Activated CD4-positive, alpha-beta T cell treated with anti-CD3 and anti-CD28 coated beads, Interleukin-2, amount 10 ng/mL, durations not matched to agents 7 days and 5 days (primary cell): Measurements from ENCODE around the gene CLEC18C. TPM values are rescaled to one million over a fixed set of nuclear protein-coding genes. Genes with fewer than 3 reads are reported as not detected.
"Not testable (repeated sequence)": the region's sequence is repeated elsewhere in the genome, so short reads cannot be mapped to it uniquely, and the experiment has no call there.

Experiments
- CTCF ChIA-PET: fragments of 350-600 bp; sonication (Branson Sonifier 250); formaldehyde crosslinking; loops from one replicate; lab custom pipeline; 2021; ENCODE audit warnings: antibody characterized with exemption; lab: Charles Lee
- POLR2A ChIA-PET: fragments of 350-600 bp; sonication (Branson Sonifier 250); formaldehyde crosslinking; loops from one replicate; lab custom pipeline; 2021; ENCODE audit warnings: antibody characterized with exemption; lab: Charles Lee
- DNase-seq: peaks from one replicate; pipeline ENCODE4 v3.0.0-alpha.2; 2020
- H3K27ac Mint-ChIP-seq: one replicate; pipeline ENCODE4 v1.8.0; 2021; ENCODE audit warnings: mild to moderate bottlenecking, moderate library complexity, mixed read lengths
- H3K27me3 Mint-ChIP-seq: one replicate; pipeline ENCODE4 v1.8.0; 2021; ENCODE audit warnings: mixed read lengths
- H3K36me3 Mint-ChIP-seq: one replicate; pipeline ENCODE4 v1.8.0; 2021; ENCODE audit warnings: low read depth, mixed read lengths
- H3K4me1 Mint-ChIP-seq: one replicate; pipeline ENCODE4 v1.8.0; 2021; ENCODE audit warnings: mixed read lengths
- H3K4me3 Mint-ChIP-seq: one replicate; pipeline ENCODE4 v1.8.0; 2021; ENCODE audit warnings: mild to moderate bottlenecking, moderate library complexity, mixed read lengths
- H3K9me3 Mint-ChIP-seq: one replicate; pipeline ENCODE4 v1.8.0; 2021; ENCODE audit warnings: mixed read lengths
- total RNA-seq, 2 experiments: library from RNA; stranded (reverse); gene quantifications; one replicate each; pipeline ENCODE4 v1.2.3, GENCODE V29; 2021

CLEC18C gene
- total RNA-seq, 2 experiments from 2014 or later: 0.40 to 0.64 TPM

- Mint-ChIP-seq H3K27me3 (no peaks in the 10 kb centered on the region), H3K36me3 (peaks cover 53% of the 10 kb centered on the region), H3K9me3 (no peaks in the 10 kb centered on the region), H3K4me3 (no peak overlapping the region), H3K4me1 (peaks cover 9% of the 10 kb centered on the region), H3K27ac (no peak overlapping the region)
- ChIA-PET POLR2A (no interaction called here), CTCF (interaction anchor here (1.2 to 1.7 kb wide), 2 partner anchors 10 to 100 kb away, joined by 5 to 8 read pairs; partner anchors contain the start of gene EXOSC6)
- no peak for DNase-seq
These were observed 21.6 kb upstream of the CLEC18C start for GRCh38 chr16:70151941-70152509.

DNA sequence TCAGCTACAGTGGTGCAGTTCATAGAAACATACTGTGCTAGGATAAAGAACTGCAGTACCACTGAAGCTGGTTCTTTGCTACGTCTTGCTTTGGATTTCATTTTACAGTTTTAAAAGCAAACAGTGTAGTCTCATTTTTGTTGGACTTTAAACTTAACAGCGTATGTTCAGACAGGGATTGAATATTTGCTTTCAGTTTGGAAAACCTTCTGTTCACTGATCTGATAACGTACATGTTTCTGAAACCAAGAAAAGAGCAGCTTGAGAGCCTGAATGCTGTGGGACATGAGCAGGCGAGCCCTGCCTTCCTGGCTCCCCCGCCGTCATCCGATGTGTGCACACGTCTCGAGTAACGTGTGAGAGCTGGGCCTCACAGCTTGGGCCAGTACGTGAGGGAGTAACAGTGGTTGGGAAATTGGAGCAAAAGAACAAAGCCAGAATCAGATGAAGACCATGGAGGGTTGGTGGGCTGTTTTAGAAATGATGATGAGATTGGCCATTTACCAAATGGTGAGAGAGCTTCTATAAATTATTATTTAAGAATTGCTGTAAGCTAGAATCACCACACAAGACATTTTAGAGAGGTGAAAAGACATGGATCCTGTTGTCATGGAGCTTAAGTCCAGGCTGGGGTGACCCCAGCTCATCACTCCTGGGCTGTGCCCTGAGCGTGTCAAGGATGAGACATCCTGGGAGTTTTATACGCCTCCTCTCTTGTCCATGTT, 20.8 kb upstream of the CLEC18C start:
- Mint-ChIP-seq H3K27ac (no peak overlapping the region), H3K36me3 (peaks cover 60% of the 10 kb centered on the region), H3K9me3 (no peaks in the 10 kb centered on the region), H3K27me3 (no peaks in the 10 kb centered on the region), H3K4me1 (peaks cover 9% of the 10 kb centered on the region), H3K4me3 (no peak overlapping the region)
- ChIA-PET POLR2A (no interaction called here), CTCF (interaction anchor here (0.6 to 1.7 kb wide), 3 partner anchors 9 to 353 kb away, joined by 3 to 8 read pairs (median 5); partner anchors contain the start of gene EXOSC6)
- no peak for DNase-seq

GRCh38 chr16:70154736-70155135, 18.9 kb upstream of the CLEC18C start:
- CTCF ChIA-PET, DNase-seq: not testable (repeated sequence)

GRCh38 chr16:70156207-70156978, 17.2 kb upstream of the CLEC18C start:
- ChIA-PET CTCF (no interaction called here), POLR2A (no interaction called here)
- no peaks in the 10 kb centered on the region for H3K9me3 Mint-ChIP-seq
- no peak overlapping the region for H3K4me3 Mint-ChIP-seq
- H3K36me3 Mint-ChIP-seq: peaks cover 38% of the 10 kb centered on the region
- H3K27ac Mint-ChIP-seq: no peak overlapping the region
- H3K27me3 Mint-ChIP-seq: no peaks in the 10 kb centered on the region
- peaks cover 6% of the 10 kb centered on the region for H3K4me1 Mint-ChIP-seq
- DNase-seq: no peak

More at GRCh38 chr16:70154736-70155135, 18.9 kb upstream of the CLEC18C start:
- H3K27ac Mint-ChIP-seq, POLR2A ChIA-PET, H3K4me3 Mint-ChIP-seq, H3K9me3 Mint-ChIP-seq, H3K27me3 Mint-ChIP-seq, H3K4me1 Mint-ChIP-seq: not testable (repeated sequence)
- H3K36me3 Mint-ChIP-seq: peaks cover 49% of the 10 kb centered on the region

GRCh38 chr16:70157105-70157476, 16.5 kb upstream of the CLEC18C start:
- POLR2A ChIA-PET: no interaction called here
- CTCF ChIA-PET: no interaction called here
- Mint-ChIP-seq H3K9me3 (no peaks in the 10 kb centered on the region), H3K4me1 (no peaks in the 10 kb centered on the region), H3K27me3 (no peaks in the 10 kb centered on the region), H3K27ac (no peak overlapping the region), H3K4me3 (no peak overlapping the region), H3K36me3 (peaks cover 32% of the 10 kb centered on the region)
- DNase-seq: no peak

DNA sequence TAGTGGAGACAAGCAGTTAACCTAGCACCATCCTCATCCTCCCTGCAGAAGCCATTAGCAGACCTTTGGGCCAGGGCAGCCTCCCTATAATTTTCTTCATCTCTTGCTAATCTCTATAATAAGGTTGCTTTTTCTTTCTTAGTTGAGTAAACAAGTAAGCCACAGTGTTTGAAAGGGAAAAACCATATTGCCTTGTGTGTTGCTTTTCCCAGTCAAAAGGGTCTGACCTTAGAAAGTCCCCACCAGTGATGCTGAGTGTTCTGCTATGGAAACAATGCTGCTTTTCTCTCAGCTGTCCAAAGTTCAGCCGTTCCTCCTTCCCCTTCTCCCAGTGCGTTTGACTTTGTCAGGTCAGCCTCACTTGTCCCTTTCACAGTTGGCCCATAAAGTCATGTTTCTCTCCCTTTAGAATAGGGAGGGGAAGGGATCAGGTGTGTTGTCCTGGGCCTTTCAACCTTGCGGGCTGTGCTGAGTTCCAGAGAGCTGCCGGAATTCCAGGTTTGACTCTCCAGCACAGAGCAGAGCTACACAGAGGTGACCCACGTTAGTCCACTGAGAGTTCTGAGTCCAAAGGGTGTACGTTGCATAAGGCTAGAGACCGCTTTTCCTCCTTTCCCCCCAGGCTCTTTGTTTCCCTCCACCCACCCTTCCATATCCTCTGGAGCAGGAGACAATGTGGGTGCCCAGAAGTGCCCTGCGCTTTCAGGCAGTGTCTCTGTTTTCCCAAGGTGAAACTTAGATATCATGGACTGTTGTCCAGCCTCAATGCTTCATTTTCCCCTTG, 15.9 kb upstream of the CLEC18C start:
- no peaks in the 10 kb centered on the region for H3K27me3 Mint-ChIP-seq
- no peak for DNase-seq
- no peaks in the 10 kb centered on the region for H3K9me3 Mint-ChIP-seq
- POLR2A ChIA-PET: no interaction called here
- CTCF ChIA-PET: no interaction called here
- no peak overlapping the region for H3K27ac Mint-ChIP-seq
- no peaks in the 10 kb centered on the region for H3K4me1 Mint-ChIP-seq
- no peak overlapping the region for H3K4me3 Mint-ChIP-seq
- H3K36me3 Mint-ChIP-seq: peaks cover 27% of the 10 kb centered on the region

- CTCF ChIA-PET: interaction anchor here (1.0 kb wide), 1 partner anchor 8 kb away, joined by 3 read pairs; no protein-coding TSS in a partner anchor
- no peak for DNase-seq
- Mint-ChIP-seq H3K9me3 (no peaks in the 10 kb centered on the region), H3K27ac (no peak overlapping the region), H3K4me3 (no peak overlapping the region), H3K36me3 (peaks cover 23% of the 10 kb centered on the region), H3K27me3 (no peaks in the 10 kb centered on the region), H3K4me1 (no peaks in the 10 kb centered on the region)
- POLR2A ChIA-PET: no interaction called here
These were observed 15.2 kb upstream of the CLEC18C start for GRCh38 chr16:70158261-70158939.

GRCh38 chr16:70159355-70160348, 13.9 kb upstream of the CLEC18C start:
- POLR2A ChIA-PET: no interaction called here
- DNase-seq: no peak
- H3K4me1 Mint-ChIP-seq: peaks cover 2% of the 10 kb centered on the region
- CTCF ChIA-PET: interaction anchor here (1.0 kb wide), 1 partner anchor 9 kb away, joined by 3 read pairs; no protein-coding TSS in a partner anchor
- H3K27me3 Mint-ChIP-seq: no peaks in the 10 kb centered on the region
- H3K9me3 Mint-ChIP-seq: no peaks in the 10 kb centered on the region
- no peak overlapping the region for H3K4me3 Mint-ChIP-seq
- peaks cover 20% of the 10 kb centered on the region for H3K36me3 Mint-ChIP-seq
- H3K27ac Mint-ChIP-seq: no peak overlapping the region

GRCh38 chr16:70160388-70160787, 13.2 kb upstream of the CLEC18C start:
- Mint-ChIP-seq H3K27ac (no peak overlapping the region), H3K36me3 (peaks cover 20% of the 10 kb centered on the region), H3K4me1 (peaks cover 5% of the 10 kb centered on the region), H3K9me3 (no peaks in the 10 kb centered on the region), H3K4me3 (no peak overlapping the region), H3K27me3 (no peaks in the 10 kb centered on the region)
- DNase-seq: no peak
- CTCF ChIA-PET: no interaction called here
- POLR2A ChIA-PET: no interaction called here

DNA sequence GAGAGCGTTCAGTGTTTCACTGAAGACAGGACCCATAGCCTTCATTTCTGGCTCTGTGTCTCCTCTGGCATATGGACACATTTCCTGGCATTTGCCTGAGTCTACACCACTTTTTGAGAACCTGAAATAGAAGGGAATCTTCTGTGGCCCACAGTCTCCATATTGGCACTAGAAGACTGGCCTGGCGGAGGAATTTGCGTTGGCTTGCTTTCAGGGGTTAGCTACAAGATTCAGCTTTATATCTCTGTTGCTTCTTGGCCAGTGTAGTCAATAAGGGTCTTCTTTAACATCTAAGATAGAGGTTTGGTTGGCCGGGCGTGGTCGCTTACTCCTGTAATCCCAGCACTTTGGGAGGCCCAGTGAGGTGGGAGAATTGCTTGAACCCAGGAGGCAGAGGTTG, 12.8 kb upstream of the CLEC18C start:
- Mint-ChIP-seq H3K36me3 (peaks cover 20% of the 10 kb centered on the region), H3K4me1 (peaks cover 5% of the 10 kb centered on the region), H3K27ac (no peak overlapping the region), H3K4me3 (no peak overlapping the region), H3K9me3 (no peaks in the 10 kb centered on the region), H3K27me3 (no peaks in the 10 kb centered on the region)
- CTCF ChIA-PET: no interaction called here
- no peak for DNase-seq
- POLR2A ChIA-PET: no interaction called here

GRCh38 chr16:70161350-70161749, 12.2 kb upstream of the CLEC18C start:
- peaks cover 5% of the 10 kb centered on the region for H3K4me1 Mint-ChIP-seq
- no peaks in the 10 kb centered on the region for H3K27me3 Mint-ChIP-seq
- H3K27ac Mint-ChIP-seq: no peak overlapping the region
- no peak overlapping the region for H3K4me3 Mint-ChIP-seq
- H3K36me3 Mint-ChIP-seq: peaks cover 14% of the 10 kb centered on the region
- POLR2A ChIA-PET: no interaction called here
- CTCF ChIA-PET: no interaction called here
- no peaks in the 10 kb centered on the region for H3K9me3 Mint-ChIP-seq
- DNase-seq: peak; percentile 4
